NCI-H446 (cell line): ENCODE results near the gene LCN9.
"Not testable (repeated sequence)": the region's sequence is repeated elsewhere in the genome, so short reads cannot be mapped to it uniquely, and the experiment has no call there.

ENCODE experiments used
- DNase-seq, 2 experiments: peaks; one replicate each; lab custom pipeline; 2025; lab: John Stamatoyannopoulos, UW

LCN9 gene

GRCh38 chr9:135647884-135648283 is 15.2 kb upstream of the LCN9 start:
- no peak for DNase-seq

- DNase-seq, result no peak
Observed at GRCh38 chr9:135648494-135649410, 14.4 kb upstream of the LCN9 start.

GRCh38 chr9:135649508-135649907 is 13.6 kb upstream of the LCN9 start:
- no peak for DNase-seq

DNA sequence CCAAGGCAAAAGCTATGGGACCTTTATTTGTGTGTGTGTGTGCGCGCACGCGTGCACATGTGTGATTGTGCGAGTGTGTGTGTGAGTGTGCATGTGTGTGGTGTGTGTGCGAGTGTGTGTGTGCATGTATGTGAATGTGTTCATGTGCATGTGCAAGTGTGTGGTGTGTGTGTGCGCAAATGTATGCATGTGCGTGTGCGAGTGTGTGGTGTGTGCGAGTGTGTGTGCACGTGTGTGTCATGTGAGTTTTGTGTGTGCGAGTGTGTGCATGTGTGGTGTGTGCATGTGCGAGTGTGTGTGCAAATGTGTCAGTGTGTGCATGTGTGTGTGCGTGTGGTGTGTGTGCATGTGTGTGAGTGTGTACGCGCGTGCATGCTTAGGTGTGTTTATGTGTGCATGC is 12.7 kb upstream of the LCN9 start:
- no peak for DNase-seq

DNA sequence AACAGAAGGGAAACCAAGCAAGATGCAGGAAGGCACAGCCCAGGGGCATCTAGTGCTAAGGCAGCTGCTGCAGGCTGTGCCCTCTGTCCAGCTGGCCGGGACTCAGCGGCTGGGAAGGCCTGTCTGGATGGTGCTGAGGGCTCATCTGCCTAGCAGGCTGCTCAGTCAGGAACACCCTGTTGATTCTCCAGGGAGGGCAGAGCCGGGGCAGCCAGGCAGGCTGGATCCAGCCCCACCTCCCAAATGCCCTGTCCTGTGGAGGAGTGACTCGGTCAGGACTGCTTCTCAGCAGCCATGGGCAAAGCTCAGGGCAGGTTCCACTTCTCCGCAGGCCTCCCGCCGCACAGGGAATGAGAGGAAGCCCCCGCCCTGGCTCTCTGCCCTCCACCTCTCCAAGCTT is 7.8 kb upstream of the LCN9 start:
- DNase-seq, result no peak

DNA sequence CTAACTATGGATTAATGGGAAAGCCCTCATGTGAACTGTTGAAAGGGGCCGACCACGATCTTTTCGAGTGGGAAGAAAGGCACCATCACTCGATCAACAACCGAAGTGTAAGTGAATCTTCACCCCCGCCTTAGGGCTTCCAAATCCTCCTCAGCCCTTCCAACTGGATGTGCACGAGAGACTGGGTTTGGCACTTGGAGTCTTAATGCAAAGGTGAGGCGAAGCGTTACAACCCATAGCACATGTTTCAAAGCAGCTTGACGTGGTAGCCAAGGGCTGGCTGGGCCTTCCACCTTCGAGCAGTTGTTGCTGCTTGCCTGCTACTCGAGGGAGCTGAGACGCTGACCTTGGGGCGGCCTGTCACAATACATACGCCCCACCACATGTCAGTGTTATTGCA is 5.7 kb upstream of the LCN9 start:
- DNase-seq, result no peak

DNA sequence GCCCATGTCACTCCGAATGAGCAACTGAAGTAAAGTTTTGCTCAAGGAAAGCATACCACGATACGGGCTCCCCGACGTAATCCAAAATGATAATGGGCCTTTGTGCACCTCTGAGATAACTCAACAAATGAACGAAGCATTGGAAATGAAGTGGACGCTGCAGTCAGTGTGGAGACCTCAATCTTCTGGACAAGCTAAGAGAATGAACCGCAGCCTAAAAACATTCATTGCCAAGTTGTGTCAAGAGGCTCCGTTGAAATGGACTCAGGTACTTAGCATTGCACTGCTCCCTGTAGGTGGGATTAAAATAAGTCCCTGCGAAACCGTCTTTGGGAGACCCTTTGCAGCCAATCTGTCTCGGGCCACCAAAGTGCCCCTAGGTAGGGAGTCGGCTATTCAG is 3.9 kb upstream of the LCN9 start:
- no peak for DNase-seq

GRCh38 chr9:135660407-135660806 is 2.7 kb upstream of the LCN9 start:
- no peak for DNase-seq

DNA sequence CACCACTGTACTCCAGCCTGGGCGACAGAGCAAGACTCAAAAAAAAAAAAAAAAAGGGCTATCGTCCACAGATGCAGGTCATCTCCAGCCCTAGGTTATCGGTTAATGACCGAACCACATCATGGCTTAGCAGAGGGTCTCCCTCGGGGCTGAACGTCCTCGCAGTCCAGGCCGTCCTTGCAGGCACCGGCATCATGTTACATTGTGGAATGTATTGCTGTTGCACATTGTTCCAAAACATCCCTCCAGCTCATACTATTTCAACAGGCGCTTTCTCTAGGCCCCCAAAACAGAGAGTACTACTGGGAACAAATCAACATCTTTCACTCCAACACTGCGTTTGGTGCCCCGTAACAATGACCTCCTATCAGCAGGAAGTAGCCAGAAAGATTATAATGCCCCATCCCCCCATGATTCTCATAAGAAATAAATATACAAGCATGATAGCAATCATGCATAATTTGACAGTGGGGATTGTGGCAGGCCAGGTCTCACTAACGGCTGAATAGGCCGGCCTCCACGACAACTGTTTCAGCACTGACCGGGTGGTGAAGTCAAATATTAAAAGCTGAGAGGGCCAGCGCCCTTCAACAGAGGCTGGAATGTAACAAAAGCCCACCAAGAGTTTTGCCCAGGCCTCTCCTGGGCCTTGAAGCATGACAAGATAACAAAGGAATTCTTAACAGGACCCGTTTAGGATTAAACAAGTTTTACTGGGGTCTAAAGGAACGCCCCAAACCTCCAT is 1.1 kb upstream of the LCN9 start:
- no peak for DNase-seq

DNA sequence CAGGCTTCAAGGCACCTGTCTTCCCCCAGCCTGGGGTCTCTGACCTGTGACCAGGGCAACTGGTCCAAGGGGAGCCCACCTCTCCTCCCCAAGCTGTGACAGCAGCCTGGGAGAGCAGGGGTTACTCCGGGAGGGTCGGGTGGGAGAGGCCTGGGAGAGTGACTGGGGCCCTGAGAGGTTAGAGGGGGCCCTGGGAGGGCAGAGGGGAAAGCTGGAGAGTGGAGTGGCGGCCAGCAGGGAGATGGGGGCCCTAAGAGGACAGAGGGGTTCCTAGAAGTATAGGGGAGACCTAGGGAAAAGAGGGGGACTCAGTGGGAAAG is 302 bp downstream of the LCN9 start:
- DNase-seq, result no peak

DNA sequence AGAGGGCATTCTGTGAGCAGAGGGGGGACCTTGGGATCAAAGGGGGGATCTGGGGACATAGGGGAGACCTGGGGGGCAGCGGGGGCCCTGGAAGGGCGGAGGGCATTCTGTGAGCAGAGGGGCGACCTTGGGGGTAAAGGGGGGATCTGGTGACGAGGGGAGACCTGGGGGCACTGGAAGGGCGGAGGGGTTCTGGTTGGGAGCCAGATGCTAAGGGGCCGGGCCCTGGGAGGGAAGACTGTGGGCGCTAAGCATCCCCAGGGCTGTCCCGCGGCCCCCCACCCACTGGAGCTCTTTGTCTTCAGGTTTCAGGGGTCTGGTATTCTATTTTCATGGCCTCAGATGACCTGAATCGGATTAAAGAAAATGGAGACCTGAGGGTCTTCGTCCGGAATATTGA is 748 bp downstream of the LCN9 start:
- DNase-seq, result no peak

GRCh38 chr9:135664266-135664665 is 1.2 kb downstream of the LCN9 start:
- DNase-seq, result no peak

DNA sequence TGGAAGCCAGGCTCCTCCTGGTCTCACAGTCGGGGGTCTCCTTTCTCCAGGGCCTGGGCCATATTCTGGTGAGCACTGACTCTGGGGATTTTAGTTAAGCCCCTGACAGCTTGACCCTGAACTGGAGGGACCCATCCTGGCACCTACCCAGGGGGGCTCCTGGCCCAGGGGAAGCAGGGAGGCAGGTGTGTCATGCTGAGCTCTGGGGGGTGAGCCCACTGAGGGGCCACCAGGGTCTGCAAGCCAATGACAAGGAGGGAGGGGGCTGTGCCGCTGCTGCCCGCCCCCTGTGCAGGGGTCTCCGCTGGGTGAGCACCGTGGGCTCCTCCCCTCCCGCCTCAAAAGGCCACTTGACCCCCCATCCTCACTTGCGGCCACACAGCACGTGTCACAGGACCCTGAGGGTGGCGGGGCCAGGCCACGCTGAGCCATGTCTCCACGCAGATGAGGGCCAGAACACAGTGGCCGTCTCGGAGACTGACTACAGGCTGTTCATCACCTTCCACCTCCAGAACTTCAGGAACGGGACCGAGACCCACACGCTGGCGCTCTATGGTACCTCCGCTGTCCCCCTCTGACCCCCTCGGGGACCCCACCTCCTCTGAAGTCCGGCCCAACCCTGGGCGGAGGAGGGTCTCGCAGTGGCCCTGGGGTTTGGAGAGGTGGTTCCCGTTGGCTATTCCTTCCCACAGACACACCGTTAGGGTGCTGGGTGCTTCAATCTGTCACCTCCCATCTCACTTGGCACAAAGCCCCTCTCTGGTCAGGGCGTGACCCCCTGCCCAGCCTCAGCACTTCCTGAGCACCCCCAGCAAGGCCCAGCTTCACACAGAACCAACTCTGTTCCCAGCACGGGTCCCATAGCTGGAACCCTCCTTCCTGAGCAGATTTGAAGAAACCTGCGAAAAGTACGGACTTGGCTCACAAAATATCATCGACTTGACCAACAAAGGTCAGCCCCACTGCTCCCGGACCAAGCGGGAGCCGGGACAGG is 2.0 kb downstream of the LCN9 start:
- DNase-seq, result no peak

DNA sequence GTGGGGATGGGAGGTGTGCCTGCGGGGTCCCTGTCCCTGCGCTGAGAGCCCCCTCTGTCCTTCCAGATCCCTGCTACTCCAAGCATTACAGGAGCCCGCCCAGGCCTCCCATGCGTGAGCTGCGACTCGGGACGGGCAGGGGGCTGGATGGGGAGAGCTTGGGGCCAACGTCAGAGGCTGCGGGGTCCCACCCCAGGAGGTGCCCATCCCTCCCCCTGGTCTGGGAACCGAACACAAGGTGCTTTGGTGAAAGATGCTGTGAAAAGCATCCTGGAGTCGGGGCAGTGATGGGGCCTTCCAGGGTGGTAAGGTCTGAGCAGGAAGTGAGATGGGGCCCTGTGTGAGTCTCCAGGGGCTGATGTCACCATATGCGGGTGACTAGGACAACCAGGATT is 2.7 kb downstream of the LCN9 start:
- DNase-seq, result no peak

- no peak for DNase-seq
Observed at GRCh38 chr9:135666534-135667462, 3.7 kb downstream of the LCN9 start.

- DNase-seq, result no peak
Observed at GRCh38 chr9:135667463-135668001, 4.4 kb downstream of the LCN9 start.

DNA sequence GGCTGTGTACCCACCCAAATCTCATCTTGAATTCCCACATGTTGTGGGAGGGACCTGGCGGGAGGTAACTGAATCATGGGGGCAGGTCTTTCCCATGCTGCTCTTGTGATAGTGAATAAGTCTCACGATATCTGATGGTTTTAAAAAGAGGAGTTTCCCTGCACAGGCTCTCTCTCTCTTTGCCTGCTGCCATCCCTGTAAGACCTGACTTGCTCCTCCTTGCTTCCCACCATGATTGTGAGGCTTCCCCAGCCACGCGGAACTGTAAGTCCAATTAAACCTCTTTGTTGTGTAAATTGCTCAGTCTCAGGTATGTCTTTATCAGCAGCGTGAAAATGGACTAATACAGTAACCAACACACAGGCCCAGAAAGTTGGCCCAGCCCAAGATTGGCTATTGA is 5.9 kb downstream of the LCN9 start:
- DNase-seq, result not testable (repeated sequence)

GRCh38 chr9:135669616-135670285 is 6.6 kb downstream of the LCN9 start:
- DNase-seq, result no peak

DNA sequence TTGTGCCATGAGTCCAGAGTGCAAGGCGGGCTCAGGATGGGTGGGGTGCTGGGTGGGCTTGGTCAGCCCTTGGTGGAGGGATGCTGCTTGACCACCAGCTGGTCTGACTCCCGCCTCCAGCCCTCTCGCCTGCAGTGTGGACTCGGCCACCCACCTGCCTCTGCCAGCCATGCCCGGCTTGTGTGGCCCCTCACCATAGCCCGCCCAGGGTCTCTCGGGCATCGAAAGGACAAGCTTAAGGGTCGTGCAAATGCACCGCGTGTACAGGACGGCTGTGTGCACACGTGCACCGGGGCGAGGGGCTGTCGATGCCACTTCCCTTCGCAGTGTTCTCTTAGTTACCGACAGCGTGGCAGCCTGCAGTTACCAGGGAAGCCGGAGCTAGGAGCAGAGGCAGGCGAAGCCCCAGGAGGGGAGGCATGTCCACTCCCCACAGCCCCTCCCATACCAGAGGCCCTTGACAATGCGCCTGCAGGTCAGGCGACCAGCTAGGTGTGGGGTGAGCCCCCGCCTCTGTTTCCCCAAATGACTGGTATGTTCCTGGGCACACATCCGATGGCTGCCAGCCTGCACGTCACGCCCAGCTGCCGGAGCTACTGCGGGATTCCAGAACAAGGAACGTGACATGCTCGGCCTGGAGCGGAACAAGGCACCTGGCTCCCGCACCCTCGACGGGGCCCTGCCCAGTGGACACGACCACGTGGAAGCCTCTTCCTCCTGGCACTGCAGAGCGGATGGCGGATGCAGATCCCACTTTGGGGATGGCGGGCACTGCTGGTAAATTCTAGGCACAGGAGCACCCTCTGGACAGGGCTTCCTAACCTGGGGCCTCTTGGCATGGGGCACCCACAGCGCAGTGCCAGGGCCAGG is 7.8 kb downstream of the LCN9 start:
- no peak for DNase-seq
